Ishikawa (cell line): ENCODE data around the gene NTNG2.

Source experiments
- CEBPB ChIP-seq: IDR thresholded peaks from 2 replicates; pipeline ENCODE4 v1.6.1; 2012
- CREB1 ChIP-seq: IDR thresholded peaks from 2 replicates; pipeline ENCODE4 v1.6.1; 2012; ENCODE audit warnings: low read depth
- EGR1 ChIP-seq: IDR thresholded peaks from 2 replicates; pipeline ENCODE4 v1.6.1; 2012
- EP300 ChIP-seq: IDR thresholded peaks from 2 replicates; pipeline ENCODE4 v1.6.1; 2012; ENCODE audit warnings: borderline replicate concordance
- FOXM1 ChIP-seq: IDR thresholded peaks from 2 replicates; pipeline ENCODE4 v1.6.1; 2012; ENCODE audit warnings: low read depth, borderline replicate concordance
- MAX ChIP-seq: IDR thresholded peaks from 2 replicates; pipeline ENCODE4 v1.6.1; 2012
- NFIC ChIP-seq: IDR thresholded peaks from 2 replicates; pipeline ENCODE4 v1.6.1; 2012
- RAD21 ChIP-seq: IDR thresholded peaks from 2 replicates; pipeline ENCODE4 v1.6.1; 2012; ENCODE audit warnings: low read depth
- REST ChIP-seq: IDR thresholded peaks from 2 replicates; pipeline ENCODE4 v1.6.1; 2012; ENCODE audit warnings: low read depth, mild to moderate bottlenecking
- TAF1 ChIP-seq: IDR thresholded peaks from 2 replicates; pipeline ENCODE4 v1.6.1; 2012; ENCODE audit warnings: low read depth, mild to moderate bottlenecking
- TCF12 ChIP-seq: IDR thresholded peaks from 2 replicates; pipeline ENCODE4 v1.6.1; 2012; ENCODE audit warnings: low read depth
- TEAD4 ChIP-seq: IDR thresholded peaks from 2 replicates; pipeline ENCODE4 v1.6.1; 2012
- YY1 ChIP-seq: IDR thresholded peaks from 2 replicates; pipeline ENCODE4 v1.6.1; 2012; ENCODE audit warnings: low read depth
- ZBTB7A ChIP-seq: IDR thresholded peaks from 2 replicates; pipeline ENCODE4 v1.6.1; 2012; ENCODE audit warnings: low read depth
- TF ChIP-seq, protein P1 (sequence below): IDR thresholded peaks from 2 replicates; pipeline ENCODE4 v1.6.1; 2012

NTNG2 gene

DNA sequence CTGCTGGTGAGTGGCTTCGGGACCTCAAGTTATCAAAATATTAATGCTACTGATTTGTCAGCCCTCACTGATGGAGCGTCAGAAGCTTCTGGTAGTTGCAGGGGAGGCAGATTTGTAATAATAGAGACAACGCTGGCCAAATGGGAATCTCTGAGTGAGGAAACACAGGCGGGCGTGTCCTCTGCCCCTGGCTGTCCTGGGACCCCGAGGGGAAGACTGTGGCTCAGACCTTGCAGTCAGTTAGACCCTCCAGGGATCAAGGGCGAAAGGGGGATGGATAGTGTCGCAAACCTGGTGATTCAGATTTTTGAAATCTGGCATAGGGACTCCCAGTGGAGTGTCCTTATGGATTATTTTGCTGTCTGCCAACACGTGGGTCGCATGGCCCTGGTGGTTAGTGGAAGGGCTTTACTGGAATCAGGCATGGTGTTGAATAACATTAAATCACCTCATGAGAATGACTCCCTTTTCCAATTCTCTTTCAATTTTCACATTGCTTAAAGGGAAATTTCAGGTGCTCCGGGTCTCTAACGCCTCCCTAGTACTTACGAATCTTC, 35.1 kb upstream of the NTNG2 start:
- TF ChIP-seq TEAD4 (no peak), EP300 (no peak)

- TF ChIP-seq TCF12 (no peak), CREB1 (no peak), TEAD4 (no peak), ZBTB7A (no peak), EP300 (no peak), NFIC (no peak), FOXM1 (no peak), RAD21 (no peak), MAX (no peak), EGR1 (no peak), CEBPB (no peak), YY1 (no peak), REST (no peak), TAF1 (no peak)
- TF ChIP-seq, protein P1, sequence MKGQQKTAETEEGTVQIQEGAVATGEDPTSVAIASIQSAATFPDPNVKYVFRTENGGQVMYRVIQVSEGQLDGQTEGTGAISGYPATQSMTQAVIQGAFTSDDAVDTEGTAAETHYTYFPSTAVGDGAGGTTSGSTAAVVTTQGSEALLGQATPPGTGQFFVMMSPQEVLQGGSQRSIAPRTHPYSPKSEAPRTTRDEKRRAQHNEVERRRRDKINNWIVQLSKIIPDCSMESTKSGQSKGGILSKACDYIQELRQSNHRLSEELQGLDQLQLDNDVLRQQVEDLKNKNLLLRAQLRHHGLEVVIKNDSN: no peak
Measured at GRCh38 chr9:132127888-132128534, 33.8 kb upstream of the NTNG2 start.

GRCh38 chr9:132129535-132129934, 32.3 kb upstream of the NTNG2 start:
- TF ChIP-seq TEAD4 (no peak), NFIC (no peak), TAF1 (no peak), EGR1 (no peak), CREB1 (no peak), FOXM1 (no peak), CEBPB (no peak), TCF12 (no peak), REST (no peak), RAD21 (no peak), ZBTB7A (no peak), EP300 (no peak), YY1 (no peak), MAX (no peak)
- TF ChIP-seq, protein P1: no peak

DNA sequence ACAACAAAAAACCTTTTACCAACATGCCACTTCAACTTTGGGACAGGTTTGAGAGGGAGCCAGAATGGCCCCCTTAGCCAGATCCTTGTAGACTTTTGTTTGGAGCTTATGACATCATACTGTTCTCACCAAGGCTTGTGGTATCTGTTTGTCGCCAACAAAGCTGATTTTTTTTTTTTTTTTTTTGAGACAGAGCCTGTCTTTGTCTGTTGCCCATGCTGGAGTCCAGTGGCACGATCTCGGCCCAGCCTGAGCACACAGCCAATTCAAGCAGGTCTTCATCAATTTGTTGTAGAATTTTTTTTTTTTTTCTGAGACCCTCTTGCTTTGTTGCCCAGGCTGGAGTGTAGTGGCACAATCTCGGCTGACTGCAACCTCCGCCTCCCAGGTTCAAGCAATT, 26.4 kb upstream of the NTNG2 start:
- TF ChIP-seq RAD21: no peak
- no peak for TF ChIP-seq MAX
- TF ChIP-seq EGR1: no peak
- TF ChIP-seq NFIC: no peak
- no peak for TF ChIP-seq YY1
- TF ChIP-seq FOXM1: no peak
- no peak for TF ChIP-seq TEAD4
- no peak for TF ChIP-seq CREB1

- TF ChIP-seq NFIC (no peak), FOXM1 (no peak), TAF1 (no peak), RAD21 (no peak), EGR1 (no peak), TEAD4 (no peak), YY1 (no peak), CEBPB (no peak)
- TF ChIP-seq, protein P1: no peak
Measured at GRCh38 chr9:132136151-132136780, 25.6 kb upstream of the NTNG2 start.
